NCI-H2227 (cell line): Measurements from ENCODE around the gene VEGFA.

ENCODE experiments used
- DNase-seq: peaks from one replicate; lab custom pipeline; 2025; ENCODE audit not compliant: unreplicated experiment; lab: John Stamatoyannopoulos, UW

Gene VEGFA

DNA sequence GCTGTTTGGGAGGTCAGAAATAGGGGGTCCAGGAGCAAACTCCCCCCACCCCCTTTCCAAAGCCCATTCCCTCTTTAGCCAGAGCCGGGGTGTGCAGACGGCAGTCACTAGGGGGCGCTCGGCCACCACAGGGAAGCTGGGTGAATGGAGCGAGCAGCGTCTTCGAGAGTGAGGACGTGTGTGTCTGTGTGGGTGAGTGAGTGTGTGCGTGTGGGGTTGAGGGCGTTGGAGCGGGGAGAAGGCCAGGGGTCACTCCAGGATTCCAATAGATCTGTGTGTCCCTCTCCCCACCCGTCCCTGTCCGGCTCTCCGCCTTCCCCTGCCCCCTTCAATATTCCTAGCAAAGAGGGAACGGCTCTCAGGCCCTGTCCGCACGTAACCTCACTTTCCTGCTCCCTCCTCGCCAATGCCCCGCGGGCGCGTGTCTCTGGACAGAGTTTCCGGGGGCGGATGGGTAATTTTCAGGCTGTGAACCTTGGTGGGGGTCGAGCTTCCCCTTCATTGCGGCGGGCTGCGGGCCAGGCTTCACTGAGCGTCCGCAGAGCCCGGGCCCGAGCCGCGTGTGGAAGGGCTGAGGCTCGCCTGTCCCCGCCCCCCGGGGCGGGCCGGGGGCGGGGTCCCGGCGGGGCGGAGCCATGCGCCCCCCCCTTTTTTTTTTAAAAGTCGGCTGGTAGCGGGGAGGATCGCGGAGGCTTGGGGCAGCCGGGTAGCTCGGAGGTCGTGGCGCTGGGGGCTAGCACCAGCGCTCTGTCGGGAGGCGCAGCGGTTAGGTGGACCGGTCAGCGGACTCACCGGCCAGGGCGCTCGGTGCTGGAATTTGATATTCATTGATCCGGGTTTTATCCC is at the start of gene VEGFA:
Gene VEGFA (plus strand): TSS at position 686 of the 846 bp plus-strand sequence.
- DNase-seq: peak; percentile 88

DNA sequence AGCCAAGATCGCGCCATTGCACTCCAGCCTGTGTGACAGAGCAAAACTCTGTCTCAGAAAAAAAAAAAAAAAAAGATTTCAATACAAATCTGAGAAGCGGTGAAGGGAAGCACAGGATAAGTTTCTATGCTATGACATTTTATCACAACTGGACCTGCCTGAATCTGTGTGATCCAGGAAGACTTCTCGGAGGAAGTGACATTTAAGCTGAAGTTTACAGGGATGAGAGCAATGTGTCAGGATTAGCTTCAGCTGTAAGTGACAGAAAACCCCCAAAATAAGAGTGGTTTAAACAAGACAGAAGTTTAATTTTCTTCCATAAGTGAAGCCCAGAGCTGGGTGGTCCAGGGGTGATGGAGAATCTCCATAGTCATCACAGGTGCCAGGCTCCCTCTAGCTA is 49.0 kb upstream of the VEGFA start:
- DNase-seq: no peak

DNA sequence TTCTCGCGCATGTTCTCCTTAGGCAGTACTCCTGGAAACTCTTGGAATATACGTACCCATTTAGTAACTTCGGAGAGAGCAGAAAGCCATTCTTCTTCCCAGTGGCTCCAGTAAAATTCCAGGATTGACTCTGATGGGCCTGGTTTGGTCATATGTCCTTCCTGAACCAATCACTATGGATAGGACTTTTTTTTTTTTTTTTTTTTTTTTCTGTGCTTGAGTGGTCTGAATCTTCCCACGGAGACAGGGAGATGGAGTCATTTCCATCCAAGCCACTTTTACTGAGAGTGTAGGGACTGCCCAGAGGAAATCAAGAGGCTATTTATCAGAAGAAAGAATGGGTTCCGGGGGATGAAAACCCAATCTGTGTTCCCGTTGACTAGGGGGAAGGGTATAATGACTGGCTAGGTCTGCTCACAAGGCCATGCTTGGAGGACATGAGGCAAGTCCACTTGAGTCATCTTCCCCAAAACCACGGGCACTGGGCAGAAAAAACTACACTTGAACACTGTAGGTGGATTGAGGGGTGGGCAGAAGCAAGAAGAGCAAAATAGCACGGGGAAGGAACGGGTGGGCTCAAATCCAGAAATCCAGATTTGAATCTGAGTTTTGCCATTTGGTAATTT is 47.0 kb upstream of the VEGFA start:
- DNase-seq: no peak

DNA sequence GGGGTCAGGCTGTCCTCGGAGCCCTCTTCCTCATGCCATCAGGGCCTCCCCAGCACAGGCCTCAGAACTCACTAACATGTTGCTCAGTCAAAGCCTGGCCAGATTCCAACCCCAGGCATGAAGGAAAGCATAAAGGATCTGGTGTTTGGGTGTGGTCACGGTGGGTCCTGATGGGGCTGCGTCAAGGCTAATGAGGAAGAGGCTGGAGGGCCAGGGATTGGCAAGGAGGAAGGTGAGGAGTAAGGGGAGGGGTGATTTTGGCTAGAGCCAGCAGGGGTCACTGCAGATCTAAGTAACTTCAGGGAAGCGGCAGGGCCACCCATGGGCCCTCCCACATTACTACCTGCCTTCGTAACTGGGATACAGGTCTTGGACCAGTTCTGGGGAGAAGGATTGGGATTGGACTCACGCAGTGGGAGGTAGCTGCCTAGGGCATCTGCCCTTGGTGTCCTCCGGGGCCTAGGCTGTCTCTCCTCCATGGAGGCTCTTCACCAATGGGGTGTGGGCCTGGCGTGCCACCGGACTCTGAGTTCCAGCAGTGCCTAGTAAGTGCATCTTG is 46.2 kb upstream of the VEGFA start:
- DNase-seq: peak; percentile 13

DNA sequence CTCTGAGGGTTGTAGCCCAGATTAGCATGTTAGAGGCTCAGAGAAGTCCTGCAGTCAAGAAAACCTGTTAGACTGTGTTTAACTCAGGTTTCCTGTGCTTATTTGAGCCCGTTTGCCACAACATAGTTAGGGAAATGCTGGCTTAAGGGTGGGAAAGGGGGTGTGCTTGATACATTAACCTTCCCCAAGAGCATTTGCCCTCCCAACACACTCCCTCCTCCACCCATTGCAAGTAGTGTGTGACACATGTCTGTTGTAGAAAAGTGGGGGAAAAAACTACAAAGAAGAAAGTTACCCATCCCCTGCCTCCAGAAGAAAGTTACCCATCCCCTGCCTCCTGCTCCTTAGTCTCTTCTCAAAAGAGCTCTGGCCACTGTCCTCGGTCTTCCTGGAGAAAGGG is 45.7 kb upstream of the VEGFA start:
- DNase-seq: no peak

DNA sequence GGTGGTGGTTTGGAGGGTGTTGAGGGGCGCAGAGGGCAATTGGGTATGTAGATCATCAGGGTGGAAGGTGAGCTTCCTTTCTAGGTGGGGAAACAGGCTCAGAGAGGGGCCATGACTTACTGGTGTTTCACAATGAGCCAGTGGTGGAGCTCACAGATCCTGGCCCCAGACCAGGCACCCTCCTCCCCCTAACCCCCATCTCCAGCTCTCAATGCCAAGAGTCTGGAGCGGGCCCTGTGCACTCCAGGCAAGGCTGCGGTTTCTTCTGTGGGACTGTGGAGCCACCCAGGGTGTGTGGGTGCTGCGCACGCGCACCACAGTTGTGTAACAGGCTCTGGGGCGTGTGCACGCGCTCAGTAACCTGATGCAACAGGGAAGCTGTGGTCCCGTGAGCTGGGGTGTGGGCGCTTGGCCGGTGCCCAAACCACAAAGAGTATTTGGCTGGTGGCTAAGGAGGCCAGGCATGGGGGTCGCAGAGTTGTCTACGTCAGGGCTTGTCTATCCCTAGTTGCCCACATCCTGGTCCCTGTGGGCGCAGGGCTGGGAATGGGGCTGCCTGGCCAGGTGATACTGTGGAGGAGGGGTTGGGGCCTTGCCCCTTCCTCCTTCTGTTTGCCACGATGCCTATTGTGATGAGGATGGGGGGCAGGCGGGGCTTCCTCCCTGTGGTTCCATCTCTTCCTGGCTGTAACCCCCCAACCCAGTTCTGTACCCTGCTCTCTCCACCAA is 44.9 kb upstream of the VEGFA start:
- DNase-seq: no peak

DNA sequence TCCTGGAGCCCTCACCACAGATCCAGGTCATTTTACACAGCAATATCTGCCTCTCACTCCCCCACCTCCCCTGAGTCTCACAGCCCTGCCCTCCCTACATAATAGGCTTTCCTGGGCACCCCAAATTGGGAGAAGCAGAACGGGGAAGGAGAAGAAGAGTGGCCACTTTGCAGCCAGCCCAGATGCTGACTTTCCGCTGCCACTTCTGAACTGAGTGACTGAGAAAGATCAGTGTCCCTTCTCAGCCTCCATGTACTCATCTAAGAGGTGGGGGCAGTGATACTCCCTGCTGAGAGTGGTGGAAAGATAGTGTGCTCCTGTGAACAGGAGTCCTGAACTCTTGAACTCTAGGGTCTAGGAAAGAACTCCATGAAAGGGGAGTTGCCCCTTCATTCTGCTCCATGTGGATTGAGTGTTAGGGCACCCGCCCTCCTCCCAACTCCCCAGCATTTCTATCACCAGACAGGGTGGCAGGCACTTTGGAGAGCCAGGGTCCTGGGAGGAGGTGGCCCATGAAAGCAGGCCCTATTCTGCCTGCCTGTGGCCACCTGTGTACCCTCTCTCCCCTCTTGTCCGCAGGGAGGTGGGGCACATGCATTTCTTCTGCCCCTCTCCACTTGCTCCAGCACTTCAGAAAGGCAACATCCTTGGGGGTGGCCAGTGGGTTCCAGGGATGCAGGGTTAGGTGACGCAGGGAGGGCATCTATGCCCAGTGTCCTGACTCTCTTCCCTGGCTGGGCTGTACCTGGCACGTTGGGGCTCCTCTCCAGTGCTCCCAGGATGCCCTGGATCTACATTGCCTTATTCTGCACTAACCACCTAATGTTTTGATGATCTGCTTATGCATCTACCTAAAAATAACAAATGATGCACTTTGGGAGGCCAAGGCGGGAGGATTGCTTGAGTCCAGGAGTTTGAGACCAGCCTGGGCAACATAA is 44.1 kb upstream of the VEGFA start:
- DNase-seq: no peak

DNA sequence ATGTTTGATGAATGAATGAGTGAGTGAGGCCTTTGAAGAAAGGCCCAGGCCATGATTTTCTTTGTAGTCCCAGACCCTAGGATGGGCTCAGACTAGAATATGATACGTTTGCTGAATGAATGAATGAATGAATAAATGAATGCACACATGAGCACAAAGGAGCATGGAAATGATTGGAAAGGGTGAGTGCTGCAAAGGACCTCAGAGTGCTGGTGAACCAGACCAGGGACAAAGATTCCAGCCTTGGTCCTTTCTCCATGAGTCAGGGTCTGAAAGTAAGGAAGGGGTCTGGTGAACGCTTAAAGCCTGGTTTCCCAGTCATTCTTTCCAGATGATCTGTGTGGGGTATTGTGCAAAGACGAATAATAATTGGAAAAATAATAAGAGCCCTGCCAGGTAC is 42.4 kb upstream of the VEGFA start:
- DNase-seq: no peak

DNA sequence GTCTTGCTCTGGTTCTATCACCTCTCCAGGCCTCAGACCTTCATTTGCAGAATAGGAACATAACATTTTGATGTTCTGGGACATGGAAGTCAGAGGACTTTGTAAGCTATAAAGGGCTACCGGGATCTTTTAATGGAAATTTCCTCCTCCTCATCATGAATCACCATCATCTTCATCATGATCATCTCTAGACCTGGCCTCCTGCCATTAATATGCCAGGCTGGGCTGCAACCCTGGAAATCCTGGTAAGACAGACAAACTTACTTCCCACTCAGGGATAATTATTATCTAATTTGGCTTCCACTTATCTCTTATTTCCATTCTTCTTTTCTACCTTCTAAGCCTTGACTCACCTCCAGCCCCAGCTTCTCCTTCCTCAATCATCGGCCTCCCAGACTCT is 41.4 kb upstream of the VEGFA start:
- DNase-seq: no peak

DNA sequence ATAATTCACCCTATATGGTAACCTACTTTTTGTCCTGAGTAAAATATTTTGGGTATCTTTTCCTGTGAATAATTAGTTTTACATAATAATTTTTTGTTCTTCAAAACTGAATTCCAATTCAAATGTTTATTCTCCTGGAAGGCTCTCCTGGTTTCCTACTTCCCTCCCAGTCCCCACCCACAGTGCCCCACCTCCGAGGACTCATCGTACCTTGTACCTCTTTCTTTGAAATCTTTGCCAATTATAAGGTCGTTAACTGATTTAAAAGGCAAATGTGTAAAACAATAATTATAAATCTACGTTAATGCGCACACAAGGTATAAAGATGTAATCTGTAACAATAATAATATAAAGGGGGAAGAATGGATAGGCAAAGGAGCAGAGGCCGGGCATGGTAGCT is 40.5 kb upstream of the VEGFA start:
- DNase-seq: no peak

DNA sequence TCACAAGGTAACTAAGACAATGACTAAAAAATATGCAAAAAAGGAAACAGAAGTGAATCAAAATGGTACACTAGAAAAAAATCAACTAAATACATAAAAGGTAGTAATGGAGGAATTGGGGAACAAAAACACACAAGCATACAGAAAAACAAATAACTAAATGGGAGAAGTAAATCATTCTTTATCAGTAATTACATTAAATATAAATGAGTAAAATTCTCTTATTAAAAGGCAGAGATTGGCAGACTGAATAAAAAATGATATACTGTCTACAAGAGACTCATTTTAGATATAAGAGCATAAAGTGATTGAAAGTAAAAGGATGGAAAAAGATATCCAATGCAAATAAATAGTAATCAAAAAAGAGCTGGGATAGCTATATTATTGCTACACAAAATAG is 39.4 kb upstream of the VEGFA start:
- no peak for DNase-seq

DNA sequence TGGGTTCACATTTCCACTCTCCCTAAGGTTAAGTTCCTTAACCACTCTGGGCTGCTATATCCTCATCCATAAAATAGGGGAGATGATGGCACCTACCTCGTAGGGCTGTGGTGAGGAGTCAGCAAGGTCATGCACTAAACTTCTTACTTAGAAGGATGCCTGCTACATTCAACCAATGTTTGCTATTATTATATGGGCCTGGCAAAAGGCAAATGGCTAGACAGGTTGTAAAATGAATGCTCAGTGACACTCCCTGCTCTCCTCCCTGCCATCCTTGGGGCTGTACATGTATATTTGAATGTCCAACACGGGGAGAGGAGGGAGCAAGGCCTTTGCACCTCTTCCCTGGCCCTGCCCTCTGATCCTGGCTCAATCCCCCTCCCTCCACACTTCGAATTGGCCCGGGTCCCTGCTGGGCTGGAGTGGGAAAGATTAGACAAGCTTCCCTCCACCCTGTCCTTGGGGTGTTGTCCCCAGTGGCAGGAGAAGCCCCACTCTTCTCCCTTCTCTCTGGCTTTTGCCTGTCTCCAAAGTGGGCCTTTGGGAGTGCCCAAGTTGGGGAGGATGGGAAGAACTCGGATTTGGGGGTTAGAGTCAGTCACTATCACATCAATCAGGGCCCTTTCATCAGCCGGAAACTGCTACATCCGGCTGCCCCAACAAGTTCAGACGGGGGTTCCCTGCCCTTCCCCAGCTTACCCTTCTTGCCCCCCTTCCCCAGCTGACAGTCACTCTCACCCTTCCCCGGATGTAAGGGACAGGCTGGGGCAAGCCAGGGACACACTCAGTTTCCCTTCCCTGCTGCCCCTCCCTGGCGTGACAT is 36.3 kb upstream of the VEGFA start:
- no peak for DNase-seq

DNA sequence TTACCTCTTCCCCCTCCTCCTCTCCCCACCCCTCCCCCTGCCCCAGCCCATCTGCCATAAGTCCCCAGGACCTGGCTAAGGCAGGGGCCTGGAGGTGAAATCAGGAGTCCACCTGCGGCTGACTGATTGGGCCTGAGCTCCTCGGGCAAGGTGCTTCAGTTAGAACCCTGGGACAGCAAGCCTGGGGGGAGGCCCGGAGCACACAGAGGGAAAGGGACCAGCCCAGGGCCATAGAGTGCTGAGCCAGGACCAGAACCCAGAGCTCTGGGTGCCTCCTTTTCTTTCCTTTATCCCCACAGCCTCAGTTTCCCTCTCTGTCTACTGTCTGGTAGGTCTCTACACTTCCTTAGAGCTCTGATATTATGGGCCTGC is 35.7 kb upstream of the VEGFA start:
- DNase-seq: no peak

DNA sequence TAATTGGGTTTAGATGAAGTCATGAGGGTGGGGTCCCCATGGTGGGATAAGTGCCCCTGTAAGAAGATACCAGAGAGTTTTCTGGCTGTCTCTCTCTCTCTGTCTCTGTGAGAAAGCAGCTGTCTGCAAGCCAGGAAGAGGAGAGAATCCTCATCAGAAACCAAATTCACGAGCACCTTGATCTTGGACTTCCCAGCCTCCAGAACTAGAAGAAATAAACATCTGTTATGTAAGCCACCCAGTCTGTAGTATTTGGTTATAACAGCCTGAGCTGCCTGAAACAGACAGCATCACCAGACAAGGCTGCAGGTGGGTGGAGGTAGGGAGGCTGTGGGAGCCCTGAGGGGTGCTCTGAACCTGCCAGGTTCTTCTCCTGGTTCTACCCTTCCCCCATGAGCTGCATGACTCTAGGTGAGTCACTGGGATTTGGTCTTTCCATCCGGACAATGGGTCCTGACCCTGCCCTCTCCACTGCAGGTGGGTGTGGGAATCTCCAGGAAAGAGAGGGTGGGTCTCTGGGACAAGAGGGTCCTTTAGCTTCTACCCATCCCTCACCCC is 34.3 kb upstream of the VEGFA start:
- DNase-seq: no peak

DNA sequence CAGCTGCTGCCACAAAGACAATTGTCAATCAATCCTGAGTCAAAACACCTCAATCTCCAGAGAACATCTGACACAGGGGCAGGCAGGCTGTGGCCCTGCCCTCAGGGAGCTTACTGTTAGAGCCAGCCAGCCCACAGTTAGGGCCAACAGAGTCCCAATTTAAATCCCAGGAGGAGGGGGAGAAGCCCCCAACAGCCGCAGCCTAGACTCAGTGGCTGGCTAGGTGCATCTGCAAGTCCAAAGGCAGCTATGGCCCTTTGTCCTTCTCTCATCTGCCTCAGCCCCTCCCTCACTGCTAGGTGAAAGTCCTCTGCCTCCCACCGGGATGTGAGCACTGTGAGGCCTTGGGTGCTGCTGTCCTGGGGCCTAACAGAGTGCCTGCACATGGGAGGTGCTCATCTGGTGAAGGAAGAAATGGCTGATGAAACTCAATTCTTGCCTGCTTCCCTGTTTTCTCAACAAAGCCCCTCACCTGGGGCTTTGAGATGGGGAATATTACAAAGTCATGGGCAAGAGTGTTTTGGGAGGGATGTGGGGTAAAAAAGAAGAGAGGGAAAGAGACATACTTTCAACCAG is 33.7 kb upstream of the VEGFA start:
- DNase-seq: no peak

DNA sequence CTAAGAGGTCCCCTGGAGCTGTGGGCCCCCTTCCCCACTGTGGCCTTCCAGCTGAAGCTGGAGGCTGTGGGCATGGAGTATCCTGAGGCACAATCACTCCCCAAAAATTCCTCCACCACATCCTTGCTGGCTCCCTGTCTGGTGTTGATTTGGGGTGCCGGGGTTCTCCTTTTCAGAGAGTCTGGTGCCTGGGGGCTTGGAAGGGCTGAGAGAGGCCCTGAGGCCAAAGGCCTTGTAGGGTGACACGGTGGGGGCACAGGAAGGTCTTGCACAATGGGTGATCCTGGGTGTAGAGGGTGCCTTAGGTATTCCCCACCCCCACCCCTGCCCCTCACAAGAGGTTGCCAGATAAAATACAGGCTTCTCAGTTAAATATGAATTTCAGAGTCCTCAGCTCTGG is 33.2 kb upstream of the VEGFA start:
- DNase-seq: no peak

DNA sequence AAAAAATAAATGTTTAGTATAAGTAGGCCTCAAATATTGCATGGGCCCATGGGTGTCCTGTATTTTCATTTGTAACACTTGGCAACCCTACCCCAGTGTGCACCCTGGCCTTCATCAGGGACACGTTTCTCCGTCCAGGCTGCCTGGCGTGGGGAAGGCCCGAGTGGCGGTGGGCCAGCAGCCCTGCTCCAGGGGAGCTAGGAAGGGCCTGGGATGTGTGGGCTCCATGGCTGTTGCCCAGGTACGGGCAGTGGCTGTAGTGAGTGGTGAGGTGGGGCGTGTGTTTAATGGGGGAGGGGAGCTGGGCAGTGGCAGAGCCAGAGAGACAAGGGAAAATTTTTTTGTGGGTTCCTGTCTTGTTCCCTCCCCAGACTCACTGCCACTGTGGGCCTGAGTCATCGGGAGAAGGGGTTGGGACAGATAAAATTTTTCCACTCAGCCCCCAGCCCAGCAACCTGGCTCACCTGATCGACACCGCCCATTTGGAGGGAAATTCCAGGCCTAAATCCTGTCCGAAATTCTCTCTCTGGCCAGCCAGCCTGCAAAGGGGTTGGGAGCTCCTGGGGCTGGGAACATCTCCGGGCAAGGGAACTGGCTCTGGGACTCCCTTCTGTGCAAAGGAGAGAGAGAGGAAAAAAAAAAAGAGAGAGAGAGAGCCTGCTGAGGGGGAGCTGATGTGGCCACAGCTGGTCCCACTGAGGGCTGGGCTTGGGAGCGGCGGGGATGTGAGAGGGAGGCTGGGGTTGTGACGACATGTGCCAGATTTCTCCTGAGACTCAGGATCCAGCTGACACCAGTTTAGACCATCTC is 32.5 kb upstream of the VEGFA start:
- no peak for DNase-seq

DNA sequence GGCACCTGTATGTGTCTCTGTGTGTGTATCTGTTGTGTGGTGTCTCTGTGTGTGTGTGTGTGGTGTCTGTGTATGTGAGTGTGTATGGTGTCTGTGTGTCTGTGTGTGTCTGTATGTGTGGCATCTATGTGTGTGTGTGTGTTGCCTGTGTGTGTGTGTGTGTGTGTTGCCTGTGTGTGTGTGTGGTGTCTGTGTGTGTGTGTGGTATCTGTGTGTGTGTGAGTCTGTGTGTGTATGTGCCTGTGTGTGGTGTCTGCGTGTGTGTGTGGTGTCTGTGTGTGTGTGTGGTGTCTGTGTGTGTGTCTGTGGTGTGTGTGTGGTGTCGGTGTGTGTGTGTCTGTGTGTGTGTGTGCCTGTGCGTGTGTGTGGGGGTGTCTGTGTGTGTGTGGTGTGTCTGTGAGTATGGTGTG is 31.7 kb upstream of the VEGFA start:
- DNase-seq: no peak
